ENCODE results near the gene MTFR2.

MTFR2 gene

GRCh38 chr6:136181512-136181833 is 68.6 kb downstream of the MTFR2 start:
- DNase-seq, result no peak

Measured in GDM1 (cell line).